Adipocyte (in vitro differentiated cells): ENCODE measurements around the gene MARCHF9.
"Not testable (repeated sequence)": the region's sequence is repeated elsewhere in the genome, so short reads cannot be mapped to it uniquely, and the experiment has no call there.

Experiments
- DNase-seq: peaks from one replicate; pipeline ENCODE4 v3.0.0-alpha.2; 2015; ENCODE audit warnings: low read depth
- H3K27me3 ChIP-seq: replicated peaks from 2 replicates; pipeline ENCODE4 v1.7.0; 2013; ENCODE audit warnings: mild to moderate bottlenecking, low read length, moderate library complexity; ENCODE audit not compliant: control insufficient read depth, insufficient read depth
- H3K36me3 ChIP-seq: 2 replicates; pipeline ENCODE4 v1.7.0; 2013; ENCODE audit warnings: low read length, mild to moderate bottlenecking, moderate library complexity; ENCODE audit not compliant: control insufficient read depth, insufficient read depth, severe bottlenecking
- H3K4me1 ChIP-seq: 2 replicates; pipeline ENCODE4 v1.7.0; 2013; ENCODE audit warnings: mild to moderate bottlenecking, low read length, moderate library complexity; ENCODE audit not compliant: control insufficient read depth, insufficient read depth
- H3K4me3 ChIP-seq: 2 replicates; pipeline ENCODE4 v1.7.0; 2013; ENCODE audit warnings: mild to moderate bottlenecking, low read length, moderate library complexity
- H3K9ac ChIP-seq: 2 replicates; pipeline ENCODE4 v1.7.0; 2013; ENCODE audit warnings: mild to moderate bottlenecking, low read length, moderate library complexity
- H3K9me3 ChIP-seq: 2 replicates; pipeline ENCODE4 v1.7.0; 2013; ENCODE audit warnings: mild to moderate bottlenecking, low read length, moderate library complexity; ENCODE audit not compliant: control insufficient read depth

Gene MARCHF9

GRCh38 chr12:57771236-57771872, 16.5 kb downstream of the MARCHF9 start:
- peak overlapping the region; percentile 94 for H3K9ac ChIP-seq
- DNase-seq: peak; percentile 97
- peaks cover 12% of the 10 kb centered on the region for H3K27me3 ChIP-seq
- H3K9me3 ChIP-seq: no peaks in the 10 kb centered on the region
- H3K4me1 ChIP-seq: peaks cover 28% of the 10 kb centered on the region
- peak overlapping the region; percentile 95 for H3K4me3 ChIP-seq
- peaks cover 35% of the 10 kb centered on the region for H3K36me3 ChIP-seq

- DNase-seq: peak; percentile 98
- Histone ChIP-seq H3K27me3 (peaks cover 7% of the 10 kb centered on the region), H3K9me3 (no peaks in the 10 kb centered on the region), H3K36me3 (peaks cover 35% of the 10 kb centered on the region), H3K4me1 (peaks cover 22% of the 10 kb centered on the region), H3K4me3 (peak within 1 kb of the TSS; percentile 95), H3K9ac (peak within 1 kb of the TSS; percentile 94)
Measured at GRCh38 chr12:57771873-57772428, 17.0 kb downstream of the MARCHF9 start, which contains the start of gene METTL1. Gene METTL1 (minus strand): TSS chr12:57772105. CDS start chr12:57772083, 22 bp downstream.

DNA sequence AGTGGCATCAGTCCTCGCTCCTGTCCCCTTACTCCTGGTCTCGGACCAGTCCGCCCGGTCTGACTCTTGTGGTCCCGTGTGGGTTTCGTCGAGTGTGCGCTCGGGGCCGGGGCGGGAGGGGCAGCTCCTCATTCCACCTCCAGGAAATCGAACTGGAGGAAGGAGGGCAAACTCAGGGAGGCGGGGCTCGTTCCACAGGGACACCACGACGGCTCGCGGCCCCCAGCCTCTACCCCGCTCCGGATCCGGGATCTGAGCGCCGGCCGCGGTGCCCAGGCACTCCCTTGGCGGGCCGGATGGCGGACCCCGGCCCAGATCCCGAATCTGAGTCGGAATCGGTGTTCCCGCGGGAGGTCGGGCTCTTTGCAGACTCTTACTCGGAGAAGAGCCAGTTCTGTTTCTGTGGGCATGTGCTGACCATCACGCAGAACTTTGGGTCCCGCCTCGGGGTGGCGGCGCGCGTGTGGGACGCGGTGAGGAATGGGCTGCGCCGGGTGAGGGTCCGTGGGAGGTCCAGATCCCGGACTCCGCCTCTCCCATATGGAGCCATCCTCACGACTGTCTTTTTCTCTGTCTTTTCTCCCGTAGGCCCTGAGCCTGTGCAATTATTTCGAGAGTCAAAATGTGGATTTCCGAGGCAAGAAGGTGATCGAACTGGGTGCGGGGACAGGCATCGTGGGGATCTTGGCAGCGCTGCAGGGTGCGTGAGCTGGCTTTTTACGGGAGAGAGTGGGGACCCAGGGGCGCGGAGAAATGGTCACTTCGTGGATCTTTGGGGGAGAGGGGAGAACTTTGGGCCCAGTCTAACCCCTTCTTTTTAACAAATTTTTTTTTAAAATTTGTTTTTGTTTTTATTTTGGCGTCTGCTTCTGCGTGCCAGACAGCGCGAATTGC, 17.8 kb downstream of the MARCHF9 start, which contains the start of gene EEF1AKMT3:
TSS of gene EEF1AKMT3 (plus strand) at position 186 of the 894 bp plus-strand sequence. CDS start at position 297, 111 bp downstream.
- Histone ChIP-seq H3K9me3 (no peaks in the 10 kb centered on the region), H3K27me3 (no peaks in the 10 kb centered on the region), H3K4me1 (peaks cover 16% of the 10 kb centered on the region), H3K9ac (peak within 1 kb of the TSS; percentile 94), H3K4me3 (peak within 1 kb of the TSS; percentile 95), H3K36me3 (peaks cover 35% of the 10 kb centered on the region)
- peak; percentile 75 for DNase-seq

- H3K27me3 ChIP-seq, H3K9ac ChIP-seq, DNase-seq, H3K9me3 ChIP-seq, H3K4me3 ChIP-seq: not testable (repeated sequence)
- Histone ChIP-seq H3K36me3 (peaks cover 20% of the 10 kb centered on the region), H3K4me1 (peaks cover 19% of the 10 kb centered on the region)
Measured at GRCh38 chr12:57774634-57775033, 19.7 kb downstream of the MARCHF9 start.

GRCh38 chr12:57775044-57775443, 20.1 kb downstream of the MARCHF9 start:
- Histone ChIP-seq H3K9ac (no peak overlapping the region), H3K36me3 (peaks cover 15% of the 10 kb centered on the region), H3K4me1 (peaks cover 20% of the 10 kb centered on the region), H3K9me3 (no peaks in the 10 kb centered on the region), H3K4me3 (no peak overlapping the region), H3K27me3 (no peaks in the 10 kb centered on the region)
- no peak for DNase-seq

GRCh38 chr12:57775563-57776246, 20.8 kb downstream of the MARCHF9 start:
- peaks cover 19% of the 10 kb centered on the region for H3K4me1 ChIP-seq
- H3K36me3 ChIP-seq: peaks cover 12% of the 10 kb centered on the region
- H3K9ac ChIP-seq: no peak overlapping the region
- no peak for DNase-seq
- no peaks in the 10 kb centered on the region for H3K9me3 ChIP-seq
- H3K4me3 ChIP-seq: no peak overlapping the region
- no peaks in the 10 kb centered on the region for H3K27me3 ChIP-seq

GRCh38 chr12:57776247-57776587, 21.3 kb downstream of the MARCHF9 start:
- peaks cover 11% of the 10 kb centered on the region for H3K36me3 ChIP-seq
- H3K9me3 ChIP-seq: no peaks in the 10 kb centered on the region
- H3K4me3 ChIP-seq: no peak overlapping the region
- no peak overlapping the region for H3K9ac ChIP-seq
- H3K4me1 ChIP-seq: peaks cover 14% of the 10 kb centered on the region
- DNase-seq: no peak
- H3K27me3 ChIP-seq: no peaks in the 10 kb centered on the region

- Histone ChIP-seq H3K36me3 (peaks cover 11% of the 10 kb centered on the region), H3K9ac (no peak overlapping the region), H3K27me3 (no peaks in the 10 kb centered on the region), H3K4me3 (no peak overlapping the region), H3K9me3 (no peaks in the 10 kb centered on the region), H3K4me1 (peaks cover 10% of the 10 kb centered on the region)
- DNase-seq: no peak
Measured at GRCh38 chr12:57777367-57777766, 22.5 kb downstream of the MARCHF9 start.

GRCh38 chr12:57777911-57778310, 23.0 kb downstream of the MARCHF9 start:
- peaks cover 10% of the 10 kb centered on the region for H3K4me1 ChIP-seq
- no peak for DNase-seq
- H3K27me3 ChIP-seq: no peaks in the 10 kb centered on the region
- H3K36me3 ChIP-seq: peaks cover 11% of the 10 kb centered on the region
- no peak overlapping the region for H3K9ac ChIP-seq
- no peaks in the 10 kb centered on the region for H3K9me3 ChIP-seq
- H3K4me3 ChIP-seq: no peak overlapping the region

- Histone ChIP-seq H3K9me3 (no peaks in the 10 kb centered on the region), H3K27me3 (no peaks in the 10 kb centered on the region), H3K36me3 (peaks cover 16% of the 10 kb centered on the region), H3K4me1 (peaks cover 9% of the 10 kb centered on the region), H3K9ac (no peak overlapping the region), H3K4me3 (no peak overlapping the region)
- no peak for DNase-seq
Measured at GRCh38 chr12:57779736-57780135, 24.8 kb downstream of the MARCHF9 start.
